ENCODE measurements around the gene SPA17.
A peak's percentile ranks its signal among the peaks of the same experiment; 100 is the strongest.

The SPA17 gene

DNA sequence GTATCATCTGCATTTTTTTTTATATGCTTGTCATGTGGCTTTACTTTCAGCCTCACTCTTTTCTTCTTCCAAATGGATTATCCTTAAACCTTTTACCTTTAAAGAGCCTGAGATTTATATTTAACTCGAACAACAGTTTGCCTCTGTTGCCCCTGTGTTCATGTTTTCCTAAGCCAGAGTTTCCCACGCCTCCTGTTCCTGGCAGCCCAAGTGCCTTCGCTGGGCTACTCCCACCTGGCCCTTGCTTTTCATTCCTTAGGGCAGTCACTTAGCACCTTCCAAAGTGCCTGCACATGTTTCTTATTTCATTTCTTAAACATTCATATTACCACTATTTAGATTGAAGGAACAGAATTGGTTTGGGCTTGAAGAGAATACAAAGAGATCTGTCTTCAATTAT lies 37.8 kb upstream of the SPA17 start:
- Histone ChIP-seq H3K27ac (peak overlapping the region in 1 of 2 donors; percentile 21), H3K27me3 (no peaks in the 10 kb centered on the region), H3K36me3 (peaks cover 49 to 88% (median 49%) of the 10 kb centered on the region in 3 donors), H3K9me3 (no peaks in the 10 kb centered on the region), H3K4me1 (peaks cover 0 to 10% (median 0%) of the 10 kb centered on the region in 4 donors), H3K4me3 (no peak overlapping the region)
- DNase-seq: no peak
- intact Hi-C loops (cut with DNase I; ENCODE audit: low total_unique reads): no loop called here
- TF ChIP-seq, protein P1, sequence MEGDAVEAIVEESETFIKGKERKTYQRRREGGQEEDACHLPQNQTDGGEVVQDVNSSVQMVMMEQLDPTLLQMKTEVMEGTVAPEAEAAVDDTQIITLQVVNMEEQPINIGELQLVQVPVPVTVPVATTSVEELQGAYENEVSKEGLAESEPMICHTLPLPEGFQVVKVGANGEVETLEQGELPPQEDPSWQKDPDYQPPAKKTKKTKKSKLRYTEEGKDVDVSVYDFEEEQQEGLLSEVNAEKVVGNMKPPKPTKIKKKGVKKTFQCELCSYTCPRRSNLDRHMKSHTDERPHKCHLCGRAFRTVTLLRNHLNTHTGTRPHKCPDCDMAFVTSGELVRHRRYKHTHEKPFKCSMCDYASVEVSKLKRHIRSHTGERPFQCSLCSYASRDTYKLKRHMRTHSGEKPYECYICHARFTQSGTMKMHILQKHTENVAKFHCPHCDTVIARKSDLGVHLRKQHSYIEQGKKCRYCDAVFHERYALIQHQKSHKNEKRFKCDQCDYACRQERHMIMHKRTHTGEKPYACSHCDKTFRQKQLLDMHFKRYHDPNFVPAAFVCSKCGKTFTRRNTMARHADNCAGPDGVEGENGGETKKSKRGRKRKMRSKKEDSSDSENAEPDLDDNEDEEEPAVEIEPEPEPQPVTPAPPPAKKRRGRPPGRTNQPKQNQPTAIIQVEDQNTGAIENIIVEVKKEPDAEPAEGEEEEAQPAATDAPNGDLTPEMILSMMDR (IDR thresholded peaks at IDR 0.05): no peak

- H3K9me3 ChIP-seq: no peaks in the 10 kb centered on the region
- intact Hi-C loops (cut with DNase I; ENCODE audit: low total_unique reads): no loop called here
- DNase-seq: no peak
- H3K36me3 ChIP-seq: peaks cover 23 to 63% (median 23%) of the 10 kb centered on the region in 3 donors
- no peaks in the 10 kb centered on the region for H3K27me3 ChIP-seq
- peaks cover 0 to 17% (median 2%) of the 10 kb centered on the region in 4 donors for H3K4me1 ChIP-seq
- no peak overlapping the region for H3K27ac ChIP-seq
- TF ChIP-seq, protein P1 (IDR thresholded peaks at IDR 0.05): no peak
- H3K4me3 ChIP-seq: no peak overlapping the region
Measured at GRCh38 chr11:124638500-124638899, 35.2 kb upstream of the SPA17 start.

DNA sequence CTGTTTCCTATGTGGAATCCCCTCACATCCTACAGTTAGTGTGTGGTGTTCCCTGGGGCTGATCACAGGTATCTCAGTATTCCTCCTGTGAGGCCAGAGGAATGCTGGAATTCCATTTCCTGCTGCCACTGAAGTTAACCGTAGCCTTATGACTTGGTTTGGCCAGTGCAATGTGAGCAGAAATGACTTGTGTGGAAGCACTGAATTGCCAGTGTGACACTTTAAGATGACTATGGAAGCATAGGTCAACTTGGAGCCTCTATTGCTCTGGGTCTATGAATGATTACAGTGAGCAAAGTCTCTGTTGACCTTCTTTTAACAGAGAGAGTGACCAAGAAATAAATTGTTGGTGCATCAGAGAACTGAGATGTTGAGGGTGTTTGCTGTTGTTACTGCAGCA lies 34.5 kb upstream of the SPA17 start:
- peaks cover 16 to 56% (median 17%) of the 10 kb centered on the region in 3 donors for H3K36me3 ChIP-seq
- no peaks in the 10 kb centered on the region for H3K27me3 ChIP-seq
- no peak overlapping the region for H3K4me3 ChIP-seq
- no peaks in the 10 kb centered on the region for H3K9me3 ChIP-seq
- TF ChIP-seq, protein P1 (IDR thresholded peaks at IDR 0.05): no peak
- no peak overlapping the region for H3K27ac ChIP-seq
- peaks cover 0 to 24% (median 3%) of the 10 kb centered on the region in 4 donors for H3K4me1 ChIP-seq
- DNase-seq: no peak
- intact Hi-C loops (cut with DNase I; ENCODE audit: low total_unique reads): no loop called here

DNA sequence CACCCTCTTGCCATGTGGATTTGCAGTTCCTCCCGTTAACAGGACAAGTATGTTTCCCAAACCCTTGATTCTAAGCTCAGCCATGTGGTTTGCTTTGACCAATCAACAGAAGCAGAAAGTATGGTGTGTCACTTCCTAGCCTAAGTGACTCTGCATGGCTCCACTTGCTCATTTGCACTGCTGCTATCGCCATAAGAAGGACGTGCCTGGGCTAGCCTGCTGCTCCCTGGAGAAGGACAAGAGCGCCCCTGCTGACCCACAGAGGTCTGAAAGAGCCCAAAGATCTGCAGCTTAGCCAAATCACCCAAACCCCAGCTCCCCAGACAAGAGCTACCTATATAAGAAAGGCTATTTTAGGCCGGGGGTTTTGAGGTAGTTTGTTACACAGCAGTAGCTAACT lies 33.0 kb upstream of the SPA17 start:
- TF ChIP-seq, protein P1 (IDR thresholded peaks at IDR 0.05): no peak

GRCh38 chr11:124642628-124643027 lies 31.1 kb upstream of the SPA17 start:
- DNase-seq: no peak
- H3K36me3 ChIP-seq: peaks cover 6 to 27% (median 9%) of the 10 kb centered on the region in 3 donors
- TF ChIP-seq, protein P1 (IDR thresholded peaks at IDR 0.05): no peak
- no peak overlapping the region for H3K4me3 ChIP-seq
- H3K4me1 ChIP-seq: peaks cover 0 to 22% (median 6%) of the 10 kb centered on the region in 4 donors
- H3K27ac ChIP-seq: no peak overlapping the region
- H3K27me3 ChIP-seq: no peaks in the 10 kb centered on the region
- no peaks in the 10 kb centered on the region for H3K9me3 ChIP-seq
- intact Hi-C loops (cut with DNase I; ENCODE audit: low total_unique reads): loop anchor here (5.0 kb wide), 1 partner anchor 195 kb away; no protein-coding TSS in a partner anchor

More for the DNA sequence above, 33.0 kb upstream of the SPA17 start:
- DNase-seq: no peak
- H3K9me3 ChIP-seq: no peaks in the 10 kb centered on the region
- no peak overlapping the region for H3K4me3 ChIP-seq
- H3K36me3 ChIP-seq: peaks cover 8 to 41% (median 15%) of the 10 kb centered on the region in 3 donors
- H3K27me3 ChIP-seq: no peaks in the 10 kb centered on the region
- peaks cover 0 to 27% (median 6%) of the 10 kb centered on the region in 4 donors for H3K4me1 ChIP-seq
- intact Hi-C loops (cut with DNase I; ENCODE audit: low total_unique reads): loop anchor here (5.0 kb wide), 1 partner anchor 197 kb away; no protein-coding TSS in a partner anchor
- no peak overlapping the region for H3K27ac ChIP-seq
